Hypothalamus (tissue), 51 donors: ENCODE results near the gene DMD.

Source experiments
- DNase-seq, 51 donors: peaks; one replicate each; lab custom pipeline; 2025; lab: John Stamatoyannopoulos, UW

DMD gene

GRCh38 chrX:31555506-31555905, 1655.8 kb downstream of the DMD start:
- DNase-seq = no peak

DNA sequence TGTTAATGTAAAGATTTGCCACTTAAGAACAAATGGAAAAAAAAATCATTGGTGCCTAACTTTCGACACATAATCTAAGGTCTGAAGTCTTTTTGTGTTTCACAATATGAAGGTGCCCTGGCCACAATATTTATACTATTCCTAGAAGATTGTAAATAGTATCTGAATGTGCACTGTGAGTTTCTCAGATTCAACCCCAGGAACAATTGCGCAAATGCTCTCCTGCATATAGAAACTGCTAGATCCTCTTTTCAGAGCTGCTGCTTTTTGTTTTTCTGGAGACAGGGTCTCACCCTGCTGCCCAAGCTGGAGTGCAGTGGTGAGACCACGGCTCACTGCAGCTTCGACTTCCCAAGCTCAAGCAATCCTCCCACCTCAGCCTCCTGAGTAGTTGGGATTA, 1659.4 kb downstream of the DMD start:
- no peak for DNase-seq

DNA sequence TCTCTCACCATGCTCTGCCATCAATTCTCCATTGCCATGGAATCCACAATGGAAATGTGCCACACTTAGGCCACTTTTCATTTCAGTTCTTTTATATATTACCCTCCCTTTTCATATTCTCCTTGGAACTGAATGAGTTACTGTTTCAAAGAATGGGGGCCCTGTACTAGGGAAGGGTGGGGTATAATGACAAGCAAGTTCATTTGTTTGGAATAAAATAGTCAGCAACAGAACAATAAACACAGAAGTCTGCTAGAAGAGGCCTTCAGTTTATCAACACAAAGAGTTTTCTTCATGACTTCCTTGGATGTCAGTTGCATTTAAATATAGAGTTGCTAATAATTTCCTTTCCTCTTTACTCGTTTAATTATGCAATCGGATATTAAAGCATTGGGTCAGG, 1661.2 kb downstream of the DMD start:
- DNase-seq = peak in 1 of 51 donors; percentile 2

DNA sequence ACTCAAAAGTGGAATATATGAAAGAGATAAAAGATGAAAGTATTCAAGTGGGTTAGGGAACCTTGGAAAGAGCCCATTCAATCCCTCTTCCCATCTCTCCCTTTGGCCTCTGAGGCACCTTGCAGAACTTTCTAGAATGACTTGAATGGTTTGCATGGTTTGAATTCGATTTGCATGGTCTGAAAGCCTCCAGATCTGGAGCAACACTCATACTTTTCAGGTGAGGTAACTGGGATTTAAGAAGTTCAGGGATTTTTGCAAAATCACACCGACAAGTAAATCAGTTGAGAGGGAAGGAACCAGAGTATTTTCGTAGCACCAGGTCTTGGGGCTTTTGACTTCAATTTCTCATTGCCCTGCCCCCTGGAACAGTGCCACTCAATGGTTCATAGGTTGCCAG, 1663.5 kb downstream of the DMD start:
- DNase-seq = no peak

GRCh38 chrX:31547416-31547815, 1663.9 kb downstream of the DMD start:
- DNase-seq = no peak

GRCh38 chrX:31546126-31546525, 1665.2 kb downstream of the DMD start:
- DNase-seq = peak in 2 of 51 donors; percentile 0 to 2

DNA sequence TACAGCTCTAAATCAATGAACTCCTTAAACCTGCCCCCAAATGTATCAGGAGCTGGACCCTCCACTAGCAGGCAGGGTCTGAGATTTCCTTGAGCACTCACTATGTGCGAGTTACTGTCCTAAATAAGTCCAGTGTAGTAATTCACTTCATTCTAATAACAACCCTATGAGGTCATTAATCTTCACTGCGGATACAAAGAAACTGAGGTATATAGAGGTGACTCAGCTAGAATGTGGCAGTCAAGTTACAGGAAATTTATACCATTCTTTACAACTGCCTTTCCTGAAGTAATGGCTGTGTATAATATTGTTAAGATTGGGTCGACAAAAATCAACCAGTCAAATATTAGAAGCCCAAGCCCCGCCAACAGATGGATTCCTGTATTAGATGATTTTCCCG, 1665.6 kb downstream of the DMD start:
- DNase-seq = no peak

- no peak for DNase-seq
Measured at GRCh38 chrX:31545191-31545590, 1666.2 kb downstream of the DMD start.

- DNase-seq = no peak
Measured at GRCh38 chrX:31543634-31544033, 1667.7 kb downstream of the DMD start.

DNA sequence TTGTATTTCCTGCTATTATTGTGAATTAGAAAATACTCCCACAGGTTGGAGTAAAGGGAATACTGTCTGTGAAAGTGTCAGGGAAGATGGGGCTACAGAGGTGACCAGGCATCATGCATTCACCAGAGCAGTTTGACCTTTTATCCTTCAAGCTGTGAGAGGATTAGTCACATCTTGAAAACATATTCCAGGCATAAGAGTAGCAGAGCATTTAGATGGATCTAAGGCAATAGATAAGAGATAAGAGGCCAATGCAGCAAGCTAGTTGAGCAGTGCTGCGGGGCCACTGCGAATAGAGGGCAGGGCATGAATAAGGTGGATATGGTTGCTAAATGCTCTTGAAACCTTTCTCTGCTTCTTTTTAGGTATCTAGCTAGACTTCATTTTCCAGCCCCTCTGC, 1668.8 kb downstream of the DMD start:
- DNase-seq = no peak

- no peak for DNase-seq
Measured at GRCh38 chrX:31540313-31540712, 1671.0 kb downstream of the DMD start.

GRCh38 chrX:31527455-31528126, 1683.8 kb downstream of the DMD start:
- DNase-seq = no peak

DNA sequence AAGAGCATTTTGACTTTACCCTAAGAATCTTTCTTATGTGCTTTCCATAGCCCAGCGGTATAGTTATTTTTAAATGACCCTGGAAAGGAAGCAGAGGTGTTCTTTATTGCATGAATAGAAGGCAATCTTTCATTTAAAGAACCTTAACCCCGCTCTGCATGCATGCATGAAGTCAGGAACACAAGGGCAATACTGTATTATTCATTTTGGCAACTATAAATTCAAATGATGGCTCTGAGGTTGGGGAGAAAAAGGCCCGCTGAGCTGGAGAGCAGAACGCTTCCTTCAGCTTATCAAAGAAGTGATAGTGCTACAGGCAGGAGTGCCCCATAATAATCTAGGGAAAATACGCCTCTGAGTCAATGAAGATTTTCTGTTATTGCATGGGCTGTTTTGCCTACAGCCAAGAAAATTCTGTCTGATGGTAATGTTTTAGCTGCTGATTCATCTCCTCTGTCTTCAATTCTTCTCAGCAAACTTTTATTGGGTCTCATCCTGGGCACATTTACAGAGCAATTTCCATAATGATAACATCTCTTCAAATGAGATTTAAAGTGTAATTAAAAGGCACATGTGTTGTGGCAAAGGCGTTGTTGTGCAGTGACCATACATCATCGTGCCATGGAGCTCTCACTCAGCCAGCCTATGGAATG, 1687.3 kb downstream of the DMD start:
- no peak for DNase-seq

DNA sequence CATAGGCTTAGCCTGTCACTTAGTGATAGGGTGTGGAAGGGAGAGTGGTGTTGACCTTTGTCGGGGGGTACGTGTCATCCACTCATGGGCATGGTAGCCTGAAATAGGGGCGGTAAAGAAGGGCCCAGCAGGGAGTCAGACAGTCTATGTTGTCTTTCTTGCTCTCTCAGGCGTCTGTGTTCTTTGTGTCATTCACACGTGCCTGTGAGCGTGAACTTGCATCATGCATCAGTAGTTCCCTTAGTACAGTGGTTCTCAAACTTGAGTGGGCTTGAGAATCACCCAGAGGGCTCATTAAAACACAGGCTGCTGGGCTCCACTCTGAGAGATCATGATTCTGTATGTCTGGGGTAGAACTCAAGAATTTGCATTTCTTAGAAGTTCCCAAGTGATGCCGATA, 1688.6 kb downstream of the DMD start:
- no peak for DNase-seq

GRCh38 chrX:31521941-31522340, 1689.4 kb downstream of the DMD start:
- DNase-seq = no peak

DNA sequence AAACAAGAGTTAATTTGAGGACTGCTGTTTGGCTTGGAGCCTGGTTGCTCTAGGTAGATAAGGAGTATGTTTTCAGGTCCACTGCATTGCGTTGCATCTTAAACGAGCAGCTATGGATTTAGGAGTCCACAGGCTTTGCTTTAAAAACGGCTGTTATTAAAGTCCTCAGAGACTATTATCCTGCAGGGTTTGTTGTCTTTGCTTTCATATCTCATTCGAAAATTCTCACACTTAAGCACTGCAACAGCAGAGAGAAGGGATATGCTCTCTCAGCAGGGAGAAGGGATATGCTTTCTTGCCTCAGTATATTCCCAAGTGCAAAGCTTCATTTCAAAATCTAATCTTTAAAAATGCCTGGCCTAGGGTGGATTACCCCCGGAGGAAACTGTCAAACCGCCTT, 1694.8 kb downstream of the DMD start:
- DNase-seq = no peak

DNA sequence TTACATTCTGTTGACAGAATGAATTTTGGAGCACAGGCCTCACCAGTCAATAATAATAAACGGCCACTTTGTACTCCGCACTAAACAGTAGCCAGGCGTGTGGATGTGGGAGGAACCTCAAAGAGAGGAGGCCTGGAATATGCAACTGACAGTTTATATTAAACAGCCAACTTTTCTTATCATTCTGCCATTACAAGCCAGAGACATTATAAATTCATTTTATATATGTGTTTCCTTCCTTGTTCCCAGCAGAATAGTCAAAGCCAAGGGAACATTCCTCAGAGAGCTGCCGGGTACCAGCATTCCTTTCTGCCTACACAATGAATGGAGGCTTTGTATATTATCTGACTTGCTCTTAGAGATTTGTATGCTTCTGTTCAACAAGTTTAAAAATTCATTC, 1703.0 kb downstream of the DMD start:
- DNase-seq = peak in 8 of 51 donors; percentile 0 to 17 (median 2)

GRCh38 chrX:31506928-31507327, 1704.4 kb downstream of the DMD start:
- DNase-seq = no peak

GRCh38 chrX:31506360-31506759, 1705.0 kb downstream of the DMD start:
- no peak for DNase-seq

GRCh38 chrX:31500921-31501320, 1710.4 kb downstream of the DMD start:
- no peak for DNase-seq

DNA sequence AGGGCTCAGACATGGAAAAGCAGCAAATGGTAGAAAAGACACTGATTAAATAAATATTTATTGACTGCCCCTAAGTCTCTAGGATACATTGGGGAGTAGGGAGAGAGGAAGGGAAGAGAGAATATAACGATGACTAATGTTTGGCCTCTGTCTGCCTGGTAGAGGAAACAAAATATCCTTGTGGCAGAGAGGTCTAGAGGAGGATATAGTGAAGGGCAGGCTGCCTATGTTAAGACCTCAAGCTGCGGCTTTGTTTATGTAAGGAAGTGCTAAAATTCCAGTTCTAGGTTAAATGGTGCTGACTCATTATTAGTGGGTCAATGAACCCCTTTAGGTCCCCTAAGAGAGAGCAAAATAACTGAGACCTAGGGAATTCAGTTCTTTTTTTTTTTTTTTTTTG, 1712.2 kb downstream of the DMD start:
- no peak for DNase-seq

- DNase-seq = no peak
Measured at GRCh38 chrX:31497086-31497485, 1714.3 kb downstream of the DMD start.

- no peak for DNase-seq
Measured at GRCh38 chrX:31487951-31488350, 1723.4 kb downstream of the DMD start.
